ENCODE measurements around the gene CTSK.

- TF ChIP-seq CTCF (conservative IDR thresholded peaks at IDR 0.05), result no peak
- no peak for TF ChIP-seq EZH2 (IDR thresholded peaks at IDR 0.05; ENCODE audit: low read depth)
These were observed 48.0 kb downstream of the CTSK start for GRCh38 chr1:150760013-150760412.
